ENCODE data around the gene ENSA.
"Not testable (repeated sequence)": the region's sequence is repeated elsewhere in the genome, so short reads cannot be mapped to it uniquely, and the experiment has no call there.

The ENSA gene

GRCh38 chr1:150629115-150629928, at the start of gene ENSA:
TSS of gene ENSA (minus strand) at chr1:150629612. CDS start at chr1:150629470, 142 bp downstream.
- peak; percentile 100 for DNase-seq

- DNase-seq = no peak
Observed at GRCh38 chr1:150678988-150679387, 49.6 kb upstream of the ENSA start.

- no peak for DNase-seq
Observed at GRCh38 chr1:150674881-150675280, 45.5 kb upstream of the ENSA start.

GRCh38 chr1:150663321-150663720, 33.9 kb upstream of the ENSA start:
- no peak for DNase-seq

GRCh38 chr1:150662811-150663210, 33.4 kb upstream of the ENSA start:
- DNase-seq = no peak

GRCh38 chr1:150661156-150661555, 31.7 kb upstream of the ENSA start:
- no peak for DNase-seq

GRCh38 chr1:150660584-150660983, 31.2 kb upstream of the ENSA start:
- no peak for DNase-seq

GRCh38 chr1:150657064-150657463, 27.7 kb upstream of the ENSA start:
- not testable (repeated sequence) for DNase-seq

GRCh38 chr1:150654635-150655034, 25.2 kb upstream of the ENSA start:
- DNase-seq = not testable (repeated sequence)

GRCh38 chr1:150650193-150650592, 20.8 kb upstream of the ENSA start:
- DNase-seq = peak; percentile 9

GRCh38 chr1:150649441-150650075, 20.1 kb upstream of the ENSA start:
- DNase-seq = no peak

- DNase-seq = no peak
Observed at GRCh38 chr1:150642296-150642695, 12.9 kb upstream of the ENSA start.

GRCh38 chr1:150641126-150641815, 11.9 kb upstream of the ENSA start:
- not testable (repeated sequence) for DNase-seq

- DNase-seq = not testable (repeated sequence)
Observed at GRCh38 chr1:150638430-150638829, 9.0 kb upstream of the ENSA start.

GRCh38 chr1:150634839-150635622, 5.6 kb upstream of the ENSA start:
- DNase-seq = not testable (repeated sequence)

GRCh38 chr1:150628766-150629114, 672 bp downstream of the ENSA start:
- no peak for DNase-seq

GRCh38 chr1:150627826-150628410, 1.5 kb downstream of the ENSA start:
- no peak for DNase-seq

GRCh38 chr1:150626150-150626549, 3.3 kb downstream of the ENSA start:
- no peak for DNase-seq

GRCh38 chr1:150624546-150624945, 4.9 kb downstream of the ENSA start:
- DNase-seq = not testable (repeated sequence)

- not testable (repeated sequence) for DNase-seq
Observed at GRCh38 chr1:150624134-150624533, 5.3 kb downstream of the ENSA start.

GRCh38 chr1:150622303-150622975, 7.0 kb downstream of the ENSA start:
- DNase-seq = no peak

Data from NCI-H1092 treated with DMSO at 0.1 percent for 48 hours (cell line).